ENCODE measurements around the gene RPS6KA5.
"Not testable (repeated sequence)": the region's sequence is repeated elsewhere in the genome, so short reads cannot be mapped to it uniquely, and the experiment has no call there.

RPS6KA5 gene

GRCh38 chr14:90823542-90823941 is 236.9 kb downstream of the RPS6KA5 start:
- not testable (repeated sequence) for DNase-seq

GRCh38 chr14:90820958-90821357 is 239.5 kb downstream of the RPS6KA5 start:
- peak; percentile 65 to 78 for DNase-seq

GRCh38 chr14:90819734-90820393 is 240.6 kb downstream of the RPS6KA5 start:
- DNase-seq, result no peak

- no peak for DNase-seq
Measured at GRCh38 chr14:90818715-90819114, 241.7 kb downstream of the RPS6KA5 start.

GRCh38 chr14:90816681-90817436 is 243.6 kb downstream of the RPS6KA5 start:
- DNase-seq, result no peak

- peak in 1 of 2 experiments; percentile 42 for DNase-seq
Measured at GRCh38 chr14:90815822-90816662, 244.4 kb downstream of the RPS6KA5 start, which contains the start of gene TTC7B. TTC7B (minus strand) TSS chr14:90816430; CDS start chr14:90816295, 135 bp downstream.

- DNase-seq, result no peak
Measured at GRCh38 chr14:90815572-90815821, 244.9 kb downstream of the RPS6KA5 start.

GRCh38 chr14:90814806-90815571 is 245.5 kb downstream of the RPS6KA5 start:
- no peak for DNase-seq

GRCh38 chr14:90813442-90813841 is 247.0 kb downstream of the RPS6KA5 start:
- no peak for DNase-seq

GRCh38 chr14:90812109-90812508 is 248.3 kb downstream of the RPS6KA5 start:
- no peak for DNase-seq

GRCh38 chr14:90811641-90812040 is 248.8 kb downstream of the RPS6KA5 start:
- no peak for DNase-seq

- no peak for DNase-seq
Measured at GRCh38 chr14:90810806-90811205, 249.6 kb downstream of the RPS6KA5 start.

GRCh38 chr14:90809530-90810312 is 250.7 kb downstream of the RPS6KA5 start:
- no peak for DNase-seq

GRCh38 chr14:90808759-90809529 is 251.5 kb downstream of the RPS6KA5 start:
- DNase-seq, result no peak

- DNase-seq, result no peak
Measured at GRCh38 chr14:90807060-90807459, 253.4 kb downstream of the RPS6KA5 start.

- DNase-seq, result no peak
Measured at GRCh38 chr14:90805662-90806540, 254.5 kb downstream of the RPS6KA5 start.

- DNase-seq, result no peak
Measured at GRCh38 chr14:90805084-90805391, 255.4 kb downstream of the RPS6KA5 start.

GRCh38 chr14:90804292-90805083 is 256.0 kb downstream of the RPS6KA5 start:
- no peak for DNase-seq

- no peak for DNase-seq
Measured at GRCh38 chr14:90803249-90803648, 257.2 kb downstream of the RPS6KA5 start.

- no peak for DNase-seq
Measured at GRCh38 chr14:90799420-90799819, 261.0 kb downstream of the RPS6KA5 start.

All from stimulated activated CD4-positive, alpha-beta T cell treated with anti-CD3 and anti-CD28 coated beads, Interleukin-4, amount 100 ng/mL, for 4 hours (primary cell).